ENCODE measurements around the gene RBBP8. TPM values are rescaled to one million over a fixed set of nuclear protein-coding genes. Genes with fewer than 3 reads are reported as not detected.

RBBP8 gene
- total and polyA plus RNA-seq, 4 donors, result 24.9 to 64.3 (median 32.3) TPM

DNA sequence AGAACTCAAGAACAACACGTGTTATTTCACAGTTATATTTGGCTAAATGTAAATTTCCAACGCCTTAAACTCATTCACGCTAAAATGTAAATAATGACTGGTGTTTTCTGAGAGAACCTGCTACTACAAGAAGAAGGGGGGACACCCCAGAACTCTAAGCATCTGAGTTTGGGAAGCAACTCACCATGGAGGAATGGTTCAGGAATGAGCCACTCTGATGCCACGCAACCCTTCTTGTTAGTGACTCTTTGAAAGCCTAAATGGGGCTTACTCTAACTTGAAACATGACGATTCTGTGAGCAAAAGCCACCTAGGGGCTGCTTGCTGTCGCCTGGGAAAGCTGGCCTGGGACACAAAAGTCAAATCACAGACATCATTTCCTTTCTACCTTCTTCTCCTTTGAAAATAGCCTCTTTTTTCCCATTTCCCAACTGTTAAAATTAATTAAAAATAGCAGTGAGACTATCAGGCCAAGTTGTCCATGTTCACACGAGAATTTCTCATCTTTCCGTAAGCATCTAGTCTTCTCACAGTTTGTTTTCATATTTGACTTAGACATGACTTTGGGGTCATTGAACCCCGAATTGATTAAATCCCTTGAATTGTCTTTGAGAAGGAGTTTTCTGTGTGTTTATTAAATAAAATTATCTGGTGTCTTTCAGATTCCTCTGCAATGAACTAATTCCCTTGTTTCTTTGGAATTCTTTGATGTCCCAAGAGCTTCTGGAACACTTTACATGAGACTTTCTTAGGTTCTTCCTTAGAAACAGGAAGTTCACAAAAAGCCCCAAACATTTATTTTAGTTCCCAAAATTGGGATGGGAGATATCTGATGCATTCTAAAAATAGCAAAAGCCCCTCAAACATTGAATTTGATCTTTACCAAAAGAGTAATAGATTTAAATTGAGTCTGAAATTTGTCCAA lies 126.7 kb downstream of the RBBP8 start:
- ATAC-seq (ENCODE audit: insufficient read depth, low FRiP score), result no peak
- Histone ChIP-seq H3K36me3 (ENCODE audit: control insufficient read depth in 4 of 4, insufficient read depth in 4 of 4, low read length in 4 of 4) (no peaks in the 10 kb centered on the region), H3K27ac (ENCODE audit: low read depth in 1 of 2, low read length in 1 of 2) (no peak overlapping the region), H3K9me3 (ENCODE audit: control insufficient read depth in 4 of 4, insufficient read depth in 3 of 4, low read length in 3 of 4) (no peaks in the 10 kb centered on the region), H3K4me1 (ENCODE audit: control insufficient read depth in 5 of 5, insufficient read depth in 5 of 5, low read length in 5 of 5) (peaks cover 0 to 6% (median 0%) of the 10 kb centered on the region in 5 donors), H3K9ac (ENCODE audit: insufficient read depth in 1 of 2, low read length in 2 of 2) (no peak overlapping the region), H3K4me3 (no peak overlapping the region), H3K27me3 (ENCODE audit: control insufficient read depth in 3 of 3, insufficient read depth in 3 of 3, low read length in 2 of 3) (no peaks in the 10 kb centered on the region)
- WGBS, 2 donors, result 77 to 84% methylated on average over 9 of the region's 9 CpGs
- TF ChIP-seq, protein P1, sequence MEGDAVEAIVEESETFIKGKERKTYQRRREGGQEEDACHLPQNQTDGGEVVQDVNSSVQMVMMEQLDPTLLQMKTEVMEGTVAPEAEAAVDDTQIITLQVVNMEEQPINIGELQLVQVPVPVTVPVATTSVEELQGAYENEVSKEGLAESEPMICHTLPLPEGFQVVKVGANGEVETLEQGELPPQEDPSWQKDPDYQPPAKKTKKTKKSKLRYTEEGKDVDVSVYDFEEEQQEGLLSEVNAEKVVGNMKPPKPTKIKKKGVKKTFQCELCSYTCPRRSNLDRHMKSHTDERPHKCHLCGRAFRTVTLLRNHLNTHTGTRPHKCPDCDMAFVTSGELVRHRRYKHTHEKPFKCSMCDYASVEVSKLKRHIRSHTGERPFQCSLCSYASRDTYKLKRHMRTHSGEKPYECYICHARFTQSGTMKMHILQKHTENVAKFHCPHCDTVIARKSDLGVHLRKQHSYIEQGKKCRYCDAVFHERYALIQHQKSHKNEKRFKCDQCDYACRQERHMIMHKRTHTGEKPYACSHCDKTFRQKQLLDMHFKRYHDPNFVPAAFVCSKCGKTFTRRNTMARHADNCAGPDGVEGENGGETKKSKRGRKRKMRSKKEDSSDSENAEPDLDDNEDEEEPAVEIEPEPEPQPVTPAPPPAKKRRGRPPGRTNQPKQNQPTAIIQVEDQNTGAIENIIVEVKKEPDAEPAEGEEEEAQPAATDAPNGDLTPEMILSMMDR (IDR thresholded peaks at IDR 0.05; ENCODE audit: control extremely low read depth, extremely low read depth), result no peak
- DNase-seq, result no peak

DNA sequence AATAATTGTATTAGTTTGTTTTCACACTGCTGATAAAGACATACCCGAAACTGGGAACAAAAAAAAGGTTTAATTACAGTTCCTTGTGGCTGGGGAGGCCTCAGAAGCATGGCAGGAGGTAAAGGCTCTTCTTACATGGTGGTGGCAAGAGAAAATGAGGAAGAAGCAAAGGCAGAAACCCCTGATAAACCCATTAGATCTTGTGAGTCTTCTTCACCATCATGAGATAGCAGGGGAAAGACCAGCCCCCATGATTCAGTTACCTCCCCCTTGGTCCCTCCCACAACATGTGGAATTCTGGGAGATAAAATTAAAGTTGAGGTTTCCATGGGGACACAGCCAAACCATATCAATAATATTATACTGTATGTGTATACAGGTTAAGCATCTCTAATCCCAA lies 128.9 kb downstream of the RBBP8 start:
- no peaks in the 10 kb centered on the region for H3K9me3 ChIP-seq (ENCODE audit: control insufficient read depth in 4 of 4, insufficient read depth in 3 of 4, low read length in 3 of 4)
- TF ChIP-seq, protein P1 (IDR thresholded peaks at IDR 0.05; ENCODE audit: control extremely low read depth, extremely low read depth), result no peak
- 63 to 77% methylated on average over 1 of the region's 1 CpG for WGBS, 2 donors

DNA sequence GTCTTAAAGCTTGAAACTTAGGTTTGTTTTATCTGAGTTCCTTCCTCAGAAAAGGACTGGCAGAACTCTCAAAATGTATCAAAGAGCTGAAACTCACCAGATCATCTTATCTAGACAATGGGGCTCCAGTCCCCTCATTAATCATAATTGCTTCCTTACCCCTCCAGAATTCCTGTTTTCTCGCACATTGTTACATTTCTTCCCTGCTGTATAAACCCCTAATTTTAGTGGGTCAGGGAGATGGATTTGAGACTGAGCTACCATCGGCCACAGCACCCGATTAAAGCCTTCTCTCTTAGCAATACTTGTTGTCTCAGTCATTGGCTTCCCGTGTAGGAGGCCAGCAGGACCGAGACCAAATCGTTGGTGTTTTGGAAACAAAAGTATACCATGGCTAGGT lies 130.4 kb downstream of the RBBP8 start:
- Histone ChIP-seq H3K27ac (ENCODE audit: low read depth in 1 of 2, low read length in 1 of 2) (no peak overlapping the region), H3K9me3 (ENCODE audit: control insufficient read depth in 4 of 4, insufficient read depth in 3 of 4, low read length in 3 of 4) (no peaks in the 10 kb centered on the region), H3K4me3 (no peak overlapping the region), H3K9ac (ENCODE audit: insufficient read depth in 1 of 2, low read length in 2 of 2) (no peak overlapping the region), H3K27me3 (ENCODE audit: control insufficient read depth in 3 of 3, insufficient read depth in 3 of 3, low read length in 2 of 3) (no peaks in the 10 kb centered on the region), H3K4me1 (ENCODE audit: control insufficient read depth in 5 of 5, insufficient read depth in 5 of 5, low read length in 5 of 5) (no peaks in the 10 kb centered on the region), H3K36me3 (ENCODE audit: control insufficient read depth in 4 of 4, insufficient read depth in 4 of 4, low read length in 4 of 4) (no peaks in the 10 kb centered on the region)
- 97% methylated on average over 6 of the region's 6 CpGs for WGBS, 2 donors
- DNase-seq, result no peak
- TF ChIP-seq, protein P1 (IDR thresholded peaks at IDR 0.05; ENCODE audit: control extremely low read depth, extremely low read depth), result no peak
- ATAC-seq (ENCODE audit: insufficient read depth, low FRiP score), result no peak

More for the DNA sequence above, 128.9 kb downstream of the RBBP8 start:
- ATAC-seq (ENCODE audit: insufficient read depth, low FRiP score) (no peak), DNase-seq (no peak)
- Histone ChIP-seq H3K27me3 (ENCODE audit: control insufficient read depth in 3 of 3, insufficient read depth in 3 of 3, low read length in 2 of 3) (no peaks in the 10 kb centered on the region), H3K36me3 (ENCODE audit: control insufficient read depth in 4 of 4, insufficient read depth in 4 of 4, low read length in 4 of 4) (no peaks in the 10 kb centered on the region), H3K4me3 (no peak overlapping the region), H3K9ac (ENCODE audit: insufficient read depth in 1 of 2, low read length in 2 of 2) (no peak overlapping the region), H3K27ac (ENCODE audit: low read depth in 1 of 2, low read length in 1 of 2) (no peak overlapping the region), H3K4me1 (ENCODE audit: control insufficient read depth in 5 of 5, insufficient read depth in 5 of 5, low read length in 5 of 5) (no peaks in the 10 kb centered on the region)

All from lung (tissue), 12 donors.